Measurements from ENCODE around the gene ALK. TPM values are rescaled to one million over a fixed set of nuclear protein-coding genes. Genes with fewer than 3 reads are reported as not detected.
A peak's percentile ranks its signal among the peaks of the same experiment; 100 is the strongest.
"Not testable (repeated sequence)": the region's sequence is repeated elsewhere in the genome, so short reads cannot be mapped to it uniquely, and the experiment has no call there.

The ALK gene
- polyA plus RNA-seq, 4 donors: 0.04 to 0.98 TPM; not detected in 2

GRCh38 chr2:29844713-29845326 lies 76.6 kb downstream of the ALK start:
- FAIRE-seq (no peak), DNase-seq (no peak)
- WGBS, 3 donors: 81 to 89% (median 83%) methylated on average over 3 of the region's 3 CpGs
- Histone ChIP-seq H3K4me3 (ENCODE audit: low read depth in 1 of 3, low read length in 3 of 3) (no peak overlapping the region), H3K4me1 (ENCODE audit: control insufficient read depth in 3 of 3, insufficient read depth in 2 of 3, low read depth in 1 of 3, low read length in 2 of 3) (no peaks in the 10 kb centered on the region), H3K27me3 (ENCODE audit: control insufficient read depth in 3 of 3, insufficient read depth in 3 of 3, low read length in 3 of 3) (peaks cover 0 to 5% (median 0%) of the 10 kb centered on the region in 3 donors), H3K27ac (ENCODE audit: low read depth in 1 of 3, low read length in 2 of 3) (no peak overlapping the region), H3K36me3 (ENCODE audit: control insufficient read depth in 3 of 3, insufficient read depth in 2 of 3, low read depth in 1 of 3, low read length in 3 of 3) (no peaks in the 10 kb centered on the region), H3K9me3 (ENCODE audit: control insufficient read depth in 2 of 2, insufficient read depth in 1 of 2, low read depth in 1 of 2, low read length in 1 of 2) (no peaks in the 10 kb centered on the region)

- peak; percentile 26 to 33 for DNase-seq
- H3K9me3 ChIP-seq (ENCODE audit: control insufficient read depth in 2 of 2, insufficient read depth in 1 of 2, low read depth in 1 of 2, low read length in 1 of 2): no peaks in the 10 kb centered on the region
- H3K4me3 ChIP-seq (ENCODE audit: low read depth in 1 of 3, low read length in 3 of 3): no peak overlapping the region
- WGBS, 3 donors: 38 to 44% (median 43%) methylated on average over 6 of the region's 6 CpGs
- H3K4me1 ChIP-seq (ENCODE audit: control insufficient read depth in 3 of 3, insufficient read depth in 2 of 3, low read depth in 1 of 3, low read length in 2 of 3): no peaks in the 10 kb centered on the region
- no peak overlapping the region for H3K27ac ChIP-seq (ENCODE audit: low read depth in 1 of 3, low read length in 2 of 3)
- FAIRE-seq: no peak
- no peaks in the 10 kb centered on the region for H3K36me3 ChIP-seq (ENCODE audit: control insufficient read depth in 3 of 3, insufficient read depth in 2 of 3, low read depth in 1 of 3, low read length in 3 of 3)
- H3K27me3 ChIP-seq (ENCODE audit: control insufficient read depth in 3 of 3, insufficient read depth in 3 of 3, low read length in 3 of 3): peaks cover 0 to 5% (median 0%) of the 10 kb centered on the region in 3 donors
Measured at GRCh38 chr2:29841386-29842004, 79.9 kb downstream of the ALK start.

- Histone ChIP-seq H3K4me1 (ENCODE audit: control insufficient read depth in 3 of 3, insufficient read depth in 2 of 3, low read depth in 1 of 3, low read length in 2 of 3) (no peaks in the 10 kb centered on the region), H3K27me3 (ENCODE audit: control insufficient read depth in 3 of 3, insufficient read depth in 3 of 3, low read length in 3 of 3) (peaks cover 0 to 5% (median 0%) of the 10 kb centered on the region in 3 donors), H3K9me3 (ENCODE audit: control insufficient read depth in 2 of 2, insufficient read depth in 1 of 2, low read depth in 1 of 2, low read length in 1 of 2) (no peaks in the 10 kb centered on the region), H3K27ac (ENCODE audit: low read depth in 1 of 3, low read length in 2 of 3) (no peak overlapping the region), H3K36me3 (ENCODE audit: control insufficient read depth in 3 of 3, insufficient read depth in 2 of 3, low read depth in 1 of 3, low read length in 3 of 3) (no peaks in the 10 kb centered on the region), H3K4me3 (ENCODE audit: low read depth in 1 of 3, low read length in 3 of 3) (no peak overlapping the region)
- FAIRE-seq (no peak), DNase-seq (no peak)
- 76 to 83% (median 81%) methylated on average over 4 of the region's 4 CpGs for WGBS, 3 donors
Measured at GRCh38 chr2:29839306-29839705, 82.1 kb downstream of the ALK start.

- Histone ChIP-seq H3K4me3 (ENCODE audit: low read depth in 1 of 3, low read length in 3 of 3) (no peak overlapping the region), H3K4me1 (ENCODE audit: control insufficient read depth in 3 of 3, insufficient read depth in 2 of 3, low read depth in 1 of 3, low read length in 2 of 3) (no peaks in the 10 kb centered on the region), H3K27me3 (ENCODE audit: control insufficient read depth in 3 of 3, insufficient read depth in 3 of 3, low read length in 3 of 3) (peaks cover 0 to 5% (median 0%) of the 10 kb centered on the region in 3 donors), H3K27ac (ENCODE audit: low read depth in 1 of 3, low read length in 2 of 3) (no peak overlapping the region), H3K36me3 (ENCODE audit: control insufficient read depth in 3 of 3, insufficient read depth in 2 of 3, low read depth in 1 of 3, low read length in 3 of 3) (no peaks in the 10 kb centered on the region), H3K9me3 (ENCODE audit: control insufficient read depth in 2 of 2, insufficient read depth in 1 of 2, low read depth in 1 of 2, low read length in 1 of 2) (no peaks in the 10 kb centered on the region)
- FAIRE-seq: no peak
- DNase-seq: no peak
Measured at GRCh38 chr2:29837925-29838324, 83.5 kb downstream of the ALK start.

- no peak for FAIRE-seq
- WGBS, 3 donors: 52 to 64% (median 54%) methylated on average over 2 of the region's 2 CpGs
- Histone ChIP-seq H3K27ac (ENCODE audit: low read depth in 1 of 3, low read length in 2 of 3) (no peak overlapping the region), H3K36me3 (ENCODE audit: control insufficient read depth in 3 of 3, insufficient read depth in 2 of 3, low read depth in 1 of 3, low read length in 3 of 3) (no peaks in the 10 kb centered on the region), H3K4me3 (ENCODE audit: low read depth in 1 of 3, low read length in 3 of 3) (no peak overlapping the region), H3K9me3 (ENCODE audit: control insufficient read depth in 2 of 2, insufficient read depth in 1 of 2, low read depth in 1 of 2, low read length in 1 of 2) (no peaks in the 10 kb centered on the region), H3K4me1 (ENCODE audit: control insufficient read depth in 3 of 3, insufficient read depth in 2 of 3, low read depth in 1 of 3, low read length in 2 of 3) (no peaks in the 10 kb centered on the region), H3K27me3 (ENCODE audit: control insufficient read depth in 3 of 3, insufficient read depth in 3 of 3, low read length in 3 of 3) (no peaks in the 10 kb centered on the region)
- no peak for DNase-seq
Measured at GRCh38 chr2:29834624-29835023, 86.8 kb downstream of the ALK start.

- no peaks in the 10 kb centered on the region for H3K36me3 ChIP-seq (ENCODE audit: control insufficient read depth in 3 of 3, insufficient read depth in 2 of 3, low read depth in 1 of 3, low read length in 3 of 3)
- WGBS, 3 donors: 85 to 89% (median 85%) methylated on average over 1 of the region's 1 CpG
- H3K4me1 ChIP-seq (ENCODE audit: control insufficient read depth in 3 of 3, insufficient read depth in 2 of 3, low read depth in 1 of 3, low read length in 2 of 3): no peaks in the 10 kb centered on the region
- FAIRE-seq (no peak), DNase-seq (no peak)
- H3K27me3 ChIP-seq (ENCODE audit: control insufficient read depth in 3 of 3, insufficient read depth in 3 of 3, low read length in 3 of 3): no peaks in the 10 kb centered on the region
- no peak overlapping the region for H3K4me3 ChIP-seq (ENCODE audit: low read depth in 1 of 3, low read length in 3 of 3)
- no peaks in the 10 kb centered on the region for H3K9me3 ChIP-seq (ENCODE audit: control insufficient read depth in 2 of 2, insufficient read depth in 1 of 2, low read depth in 1 of 2, low read length in 1 of 2)
- no peak overlapping the region for H3K27ac ChIP-seq (ENCODE audit: low read depth in 1 of 3, low read length in 2 of 3)
Measured at GRCh38 chr2:29834036-29834540, 87.3 kb downstream of the ALK start.

GRCh38 chr2:29831560-29831959 lies 89.8 kb downstream of the ALK start:
- Histone ChIP-seq H3K9me3 (ENCODE audit: control insufficient read depth in 2 of 2, insufficient read depth in 1 of 2, low read depth in 1 of 2, low read length in 1 of 2) (no peaks in the 10 kb centered on the region), H3K27me3 (ENCODE audit: control insufficient read depth in 3 of 3, insufficient read depth in 3 of 3, low read length in 3 of 3) (no peaks in the 10 kb centered on the region), H3K27ac (ENCODE audit: low read depth in 1 of 3, low read length in 2 of 3) (no peak overlapping the region), H3K4me3 (ENCODE audit: low read depth in 1 of 3, low read length in 3 of 3) (no peak overlapping the region), H3K36me3 (ENCODE audit: control insufficient read depth in 3 of 3, insufficient read depth in 2 of 3, low read depth in 1 of 3, low read length in 3 of 3) (no peaks in the 10 kb centered on the region), H3K4me1 (ENCODE audit: control insufficient read depth in 3 of 3, insufficient read depth in 2 of 3, low read depth in 1 of 3, low read length in 2 of 3) (no peaks in the 10 kb centered on the region)
- WGBS, 3 donors: 78 to 88% (median 83%) methylated on average over 2 of the region's 2 CpGs
- no peak for FAIRE-seq
- no peak for DNase-seq

- no peak overlapping the region for H3K4me3 ChIP-seq (ENCODE audit: low read depth in 1 of 3, low read length in 3 of 3)
- WGBS, 3 donors: 70 to 85% (median 75%) methylated on average over 2 of the region's 2 CpGs
- FAIRE-seq (no peak), DNase-seq (no peak)
- no peak overlapping the region for H3K27ac ChIP-seq (ENCODE audit: low read depth in 1 of 3, low read length in 2 of 3)
- H3K9me3 ChIP-seq (ENCODE audit: control insufficient read depth in 2 of 2, insufficient read depth in 1 of 2, low read depth in 1 of 2, low read length in 1 of 2): no peaks in the 10 kb centered on the region
- H3K36me3 ChIP-seq (ENCODE audit: control insufficient read depth in 3 of 3, insufficient read depth in 2 of 3, low read depth in 1 of 3, low read length in 3 of 3): no peaks in the 10 kb centered on the region
- H3K4me1 ChIP-seq (ENCODE audit: control insufficient read depth in 3 of 3, insufficient read depth in 2 of 3, low read depth in 1 of 3, low read length in 2 of 3): no peaks in the 10 kb centered on the region
- no peaks in the 10 kb centered on the region for H3K27me3 ChIP-seq (ENCODE audit: control insufficient read depth in 3 of 3, insufficient read depth in 3 of 3, low read length in 3 of 3)
Measured at GRCh38 chr2:29829841-29830240, 91.5 kb downstream of the ALK start.

- not testable (repeated sequence) for H3K9me3 ChIP-seq (ENCODE audit: control insufficient read depth in 2 of 2, insufficient read depth in 1 of 2, low read depth in 1 of 2, low read length in 1 of 2); DNase-seq; H3K36me3 ChIP-seq (ENCODE audit: control insufficient read depth in 3 of 3, insufficient read depth in 2 of 3, low read depth in 1 of 3, low read length in 3 of 3); H3K4me1 ChIP-seq (ENCODE audit: control insufficient read depth in 3 of 3, insufficient read depth in 2 of 3, low read depth in 1 of 3, low read length in 2 of 3); H3K27me3 ChIP-seq (ENCODE audit: control insufficient read depth in 3 of 3, insufficient read depth in 3 of 3, low read length in 3 of 3); H3K4me3 ChIP-seq (ENCODE audit: low read depth in 1 of 3, low read length in 3 of 3); FAIRE-seq; H3K27ac ChIP-seq (ENCODE audit: low read depth in 1 of 3, low read length in 2 of 3)
- 58 to 68% (median 61%) methylated on average over 1 of the region's 1 CpG for WGBS, 3 donors
Measured at GRCh38 chr2:29824145-29824544, 97.2 kb downstream of the ALK start.
